HG03378 (cell line): ENCODE measurements around the gene IL17REL.

Experiments used
- ATAC-seq: cut with Tn5 transposase; IDR thresholded peaks from one replicate; pipeline ENCODE4 v1.9.1; 2021; ENCODE audit warnings: mild to moderate bottlenecking, moderate library complexity; ENCODE audit not compliant: unreplicated experiment

The IL17REL gene

DNA sequence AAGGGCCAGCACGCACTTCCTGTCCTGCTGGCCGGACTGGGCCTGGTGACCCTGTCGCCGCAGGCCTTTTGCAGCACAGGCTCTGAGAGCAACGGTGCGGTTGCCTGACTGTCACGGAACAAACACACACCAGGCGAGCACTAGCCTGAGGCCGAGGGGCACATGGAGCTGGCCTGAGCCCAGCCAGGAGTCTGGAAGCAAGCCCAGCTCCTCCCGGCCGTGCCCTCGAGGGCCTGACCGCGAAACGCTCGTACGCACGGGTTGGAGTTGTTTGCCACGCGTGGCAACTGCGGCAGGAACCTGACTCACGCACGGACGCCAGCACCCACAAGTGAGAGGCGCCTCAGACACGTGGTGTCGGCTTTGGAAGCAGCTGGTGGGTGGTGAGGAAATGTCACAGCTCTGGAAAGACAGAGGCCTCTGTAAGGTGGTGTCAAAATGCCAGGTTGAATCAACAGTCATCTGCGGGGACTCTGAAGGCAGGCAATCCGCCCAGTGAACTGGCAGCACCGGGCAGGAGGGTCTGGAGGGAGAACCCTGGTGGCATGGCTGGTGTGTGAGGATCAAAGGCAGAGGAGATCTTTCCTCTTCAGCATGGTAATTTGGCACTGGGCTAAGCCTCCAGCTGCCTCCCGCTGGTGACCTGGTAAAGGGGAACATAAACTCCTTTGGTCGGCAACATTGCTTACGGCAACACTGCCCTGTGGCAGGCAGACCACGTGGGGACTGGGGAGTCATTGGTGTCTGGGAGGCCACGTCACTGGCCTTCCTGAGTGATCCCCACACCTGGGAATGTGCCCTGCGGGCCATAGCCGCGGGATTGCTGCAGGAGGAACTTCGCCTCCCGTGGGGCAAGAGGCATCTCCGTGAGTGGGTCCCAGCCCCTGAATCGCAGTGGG is 15.3 kb upstream of the IL17REL start:
- ATAC-seq: no peak

DNA sequence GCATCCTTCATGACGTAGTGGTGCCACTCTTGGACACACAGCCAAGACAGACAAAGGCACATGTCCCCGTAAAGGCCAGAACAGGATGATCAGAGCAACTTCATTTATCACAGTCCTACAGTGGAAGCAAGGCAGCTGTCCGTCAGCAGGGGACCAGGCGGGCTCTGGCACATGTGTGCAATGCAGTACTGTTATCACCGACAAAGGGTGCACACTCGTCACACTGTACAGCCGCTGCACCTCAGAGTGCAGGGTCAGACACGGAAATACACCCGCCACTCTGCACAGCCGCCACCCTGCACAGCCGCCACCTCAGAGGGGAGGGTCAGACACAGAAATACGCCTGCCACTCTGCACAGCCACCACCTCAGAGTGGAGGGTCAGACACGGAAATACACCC is 13.4 kb upstream of the IL17REL start:
- ATAC-seq: no peak

DNA sequence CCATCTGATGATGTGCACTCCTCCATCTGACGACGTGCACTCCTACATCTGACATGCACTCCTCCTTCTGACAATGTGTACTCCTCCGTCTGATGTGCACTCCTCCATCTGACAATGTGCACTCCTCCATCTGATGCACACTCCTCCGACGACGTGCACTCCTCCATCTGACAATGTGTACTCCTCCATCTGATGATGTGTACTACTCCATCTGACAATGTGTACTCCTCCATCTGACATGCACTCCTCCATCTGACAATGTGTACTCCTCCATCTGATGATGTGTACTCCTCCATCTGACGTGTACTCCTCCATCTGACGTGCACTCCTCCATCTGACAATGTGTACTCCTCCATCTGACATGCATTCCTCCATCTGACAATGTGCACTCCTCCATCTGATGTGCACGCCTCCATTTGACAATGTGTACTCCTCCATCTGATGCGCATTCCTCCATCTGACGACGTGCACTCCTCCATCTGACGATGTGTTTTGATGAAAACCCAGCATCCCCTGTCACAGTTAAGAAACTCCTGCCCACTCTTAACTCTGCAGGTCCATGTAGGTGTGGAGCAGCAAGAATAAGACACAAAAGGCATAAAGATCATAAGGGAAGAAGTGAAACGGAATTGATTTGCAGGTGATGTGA is 9.7 kb upstream of the IL17REL start:
- ATAC-seq: no peak

DNA sequence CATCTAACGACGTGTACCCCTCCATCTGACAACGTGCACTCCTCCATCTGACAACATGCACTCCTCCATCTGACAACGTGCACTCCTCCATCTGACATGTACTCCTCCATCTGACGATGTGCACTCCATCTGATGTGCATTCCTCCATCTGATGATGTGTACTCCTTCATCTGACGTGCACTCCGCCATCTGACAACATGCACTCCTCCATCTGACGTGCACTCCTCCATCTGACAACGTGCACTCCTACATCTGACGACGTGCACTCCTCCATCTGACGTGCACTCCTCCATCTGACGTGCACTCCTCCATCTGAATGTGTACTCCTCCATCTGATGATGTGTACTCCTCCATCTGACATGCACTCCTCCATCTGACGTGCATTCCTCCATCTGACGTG is 8.0 kb upstream of the IL17REL start:
- no peak for ATAC-seq

DNA sequence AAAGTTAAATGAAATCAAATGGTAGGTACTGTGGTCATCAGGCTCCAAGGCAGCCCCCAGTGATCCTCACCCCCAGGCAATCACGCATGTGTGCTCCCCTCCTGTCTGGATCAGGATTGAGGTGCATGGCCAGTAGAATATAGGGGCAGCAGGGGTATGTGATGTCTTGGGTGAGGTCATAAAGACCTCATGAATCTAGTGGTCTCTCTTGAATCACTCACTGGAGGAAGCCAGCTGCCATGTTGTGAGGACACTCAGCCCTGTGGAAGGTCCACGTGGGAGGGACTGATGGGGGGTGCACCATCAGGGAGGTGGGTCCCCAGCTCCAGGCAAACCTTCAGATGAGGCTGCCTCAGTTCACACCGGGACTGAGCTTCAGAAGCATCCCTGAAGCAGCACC is 6.8 kb upstream of the IL17REL start:
- ATAC-seq: no peak

DNA sequence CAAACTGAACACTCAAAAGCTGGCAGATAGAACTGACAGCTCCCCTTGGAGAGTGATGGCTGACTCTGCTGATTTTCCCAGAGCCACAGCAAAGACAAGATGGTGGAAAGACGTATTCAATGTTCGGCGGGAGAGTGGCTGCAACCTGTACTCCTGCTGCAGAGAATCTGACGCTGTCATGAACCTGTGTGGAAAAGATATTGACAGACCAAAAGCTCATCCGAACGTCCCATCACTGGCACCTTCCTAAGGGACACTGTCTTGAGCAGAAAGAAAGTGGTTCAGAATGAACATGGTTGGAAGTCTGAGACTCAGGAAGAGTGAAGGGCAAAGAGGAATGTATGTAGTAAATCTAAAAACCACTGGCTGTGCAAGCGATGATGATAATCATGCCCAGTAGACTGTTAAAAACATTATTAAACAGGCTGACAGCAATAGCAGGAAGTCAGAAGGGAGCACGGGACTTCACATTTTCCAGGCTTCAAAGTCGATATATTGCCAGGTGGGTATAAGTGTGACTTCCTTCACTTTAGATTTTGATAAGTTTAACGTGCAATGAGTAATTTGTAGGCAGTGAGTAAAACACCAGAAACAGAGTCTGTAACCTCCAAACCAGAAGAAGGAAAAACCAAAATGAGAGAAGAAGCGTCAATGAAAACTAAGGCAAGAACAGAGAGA is 6.2 kb upstream of the IL17REL start:
- ATAC-seq: no peak

DNA sequence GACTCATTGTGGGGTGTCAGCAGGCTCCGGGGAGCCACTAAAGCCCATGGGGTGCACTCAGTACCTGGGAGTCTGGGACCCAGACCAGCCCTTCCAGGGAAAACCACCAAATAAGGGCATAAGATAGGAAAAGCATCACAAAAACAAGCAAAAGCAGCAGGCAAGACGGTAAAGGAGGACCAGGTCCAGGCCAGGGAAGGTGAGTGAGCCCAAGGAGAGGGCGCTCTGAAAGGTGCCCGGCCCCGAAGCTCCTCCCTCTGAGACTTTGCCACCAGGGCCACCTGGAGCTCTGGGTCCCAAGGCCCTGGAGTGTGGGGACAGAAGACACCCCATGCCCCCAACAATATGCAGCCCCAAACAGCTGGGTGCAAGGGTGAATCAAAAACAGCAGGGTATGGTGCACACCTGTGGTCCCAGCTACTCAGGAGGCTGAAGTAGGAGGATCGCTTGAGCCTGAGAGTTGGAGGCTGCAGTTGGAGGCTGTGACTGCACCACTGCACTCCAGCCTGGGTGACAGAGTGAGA is 5.2 kb upstream of the IL17REL start:
- no peak for ATAC-seq

DNA sequence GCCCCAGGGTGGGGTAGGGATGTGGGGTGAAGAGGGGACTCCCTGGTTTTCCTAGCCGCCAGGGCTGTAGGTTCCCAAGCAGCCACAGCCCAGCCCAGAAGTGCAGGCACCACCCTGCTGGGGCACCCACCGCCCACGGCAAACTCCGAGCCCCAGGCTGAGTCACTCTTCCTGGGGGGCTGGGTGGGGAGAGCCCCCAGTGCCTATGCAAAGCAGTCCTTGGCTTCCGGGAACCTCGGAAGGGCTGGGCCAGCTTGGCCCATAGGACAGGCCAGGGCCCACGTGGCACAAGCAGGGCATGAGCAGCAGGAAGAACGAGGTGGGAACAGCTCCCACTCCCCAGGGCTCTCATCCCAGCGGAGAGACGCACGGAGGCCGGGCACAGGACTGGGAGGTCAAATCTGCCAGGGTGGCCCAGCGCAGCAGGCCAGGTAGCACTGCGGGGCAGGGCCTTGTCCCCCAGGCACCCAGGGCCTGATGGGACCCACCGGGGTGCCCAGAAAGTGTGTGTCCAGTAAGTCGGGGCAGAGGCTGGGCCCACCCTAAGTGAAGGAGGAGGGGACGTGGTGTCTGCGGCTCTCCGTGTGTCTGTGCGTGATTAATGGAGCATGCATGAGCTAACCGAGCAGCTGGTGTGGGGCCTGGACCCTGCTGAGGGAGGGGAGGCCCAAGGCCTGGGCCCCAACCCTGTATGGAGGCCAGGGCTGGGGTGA is 4.6 kb upstream of the IL17REL start:
- no peak for ATAC-seq

DNA sequence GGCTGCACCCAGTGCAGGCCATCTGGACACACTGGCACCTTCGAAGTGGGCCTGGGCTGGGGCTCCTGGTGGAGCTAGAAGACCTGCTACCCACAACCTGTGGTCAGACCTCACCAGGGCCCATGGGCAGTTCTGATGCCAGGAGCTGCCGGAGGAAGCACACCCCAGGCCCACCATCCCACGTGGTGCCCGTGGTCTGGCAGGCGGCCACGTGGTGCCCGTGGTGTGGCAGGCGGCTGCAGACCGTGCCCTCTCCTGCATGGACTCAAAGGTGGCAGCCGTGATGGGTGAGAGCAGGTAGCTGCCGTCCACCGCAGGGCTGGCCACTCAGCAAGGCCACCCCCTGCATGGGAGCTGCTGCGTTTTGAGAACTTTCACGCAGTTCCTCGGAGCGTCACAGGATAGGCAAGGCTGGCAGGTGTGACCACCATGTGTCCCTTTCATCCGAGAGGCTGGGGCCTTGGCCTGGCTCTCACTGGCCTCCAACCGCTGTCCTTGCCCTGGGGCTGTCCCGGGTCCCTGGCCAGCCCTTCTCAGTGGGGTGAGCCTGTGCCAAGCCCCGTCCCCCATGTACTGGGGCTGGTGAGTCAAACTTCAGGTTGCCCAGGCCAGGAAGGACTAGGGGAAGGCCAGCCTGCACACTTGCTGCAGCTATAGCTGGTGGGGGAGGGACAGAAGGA is 3.9 kb upstream of the IL17REL start:
- ATAC-seq: no peak

DNA sequence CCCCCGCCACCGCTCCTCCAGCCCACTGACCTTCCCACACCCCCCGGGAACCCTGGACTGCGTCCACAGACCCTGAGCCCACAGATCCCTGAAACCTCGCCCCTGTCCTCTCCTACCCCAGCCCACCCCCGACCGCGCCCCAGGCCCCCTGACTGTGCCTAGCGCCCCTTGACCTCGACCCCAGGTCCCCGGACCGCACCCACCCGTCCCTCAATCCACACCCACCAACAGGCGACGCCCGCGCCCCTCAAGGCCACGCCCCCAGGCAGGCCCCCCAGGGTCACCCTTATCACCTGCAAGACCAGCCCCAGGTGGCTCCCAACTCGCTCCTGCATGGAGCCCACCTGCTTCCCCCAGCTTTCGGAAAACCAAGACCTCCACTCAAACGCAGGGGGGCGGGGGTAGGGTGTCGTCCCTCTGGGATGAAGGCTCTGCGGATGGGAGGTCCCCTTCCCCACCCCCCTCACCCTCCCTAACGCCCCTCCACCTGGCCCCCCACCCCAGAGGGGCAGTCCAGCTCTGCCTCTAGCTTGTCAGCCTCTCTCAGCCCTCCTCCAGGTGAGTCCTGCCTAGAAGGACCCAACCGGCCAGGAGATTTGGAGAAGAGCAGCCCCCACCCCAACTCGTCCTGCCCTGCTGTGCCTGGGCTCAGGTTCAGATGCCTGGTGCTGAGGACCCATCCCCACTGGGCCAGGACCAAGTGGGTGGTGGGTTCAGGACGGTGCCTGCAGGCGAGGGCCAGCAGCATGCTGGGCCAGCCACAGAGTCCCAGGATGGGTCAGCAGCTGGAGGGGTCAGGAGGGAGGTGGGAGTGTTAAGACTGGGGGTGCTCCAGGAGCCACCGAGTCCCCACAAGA is 3.1 kb upstream of the IL17REL start:
- no peak for ATAC-seq

DNA sequence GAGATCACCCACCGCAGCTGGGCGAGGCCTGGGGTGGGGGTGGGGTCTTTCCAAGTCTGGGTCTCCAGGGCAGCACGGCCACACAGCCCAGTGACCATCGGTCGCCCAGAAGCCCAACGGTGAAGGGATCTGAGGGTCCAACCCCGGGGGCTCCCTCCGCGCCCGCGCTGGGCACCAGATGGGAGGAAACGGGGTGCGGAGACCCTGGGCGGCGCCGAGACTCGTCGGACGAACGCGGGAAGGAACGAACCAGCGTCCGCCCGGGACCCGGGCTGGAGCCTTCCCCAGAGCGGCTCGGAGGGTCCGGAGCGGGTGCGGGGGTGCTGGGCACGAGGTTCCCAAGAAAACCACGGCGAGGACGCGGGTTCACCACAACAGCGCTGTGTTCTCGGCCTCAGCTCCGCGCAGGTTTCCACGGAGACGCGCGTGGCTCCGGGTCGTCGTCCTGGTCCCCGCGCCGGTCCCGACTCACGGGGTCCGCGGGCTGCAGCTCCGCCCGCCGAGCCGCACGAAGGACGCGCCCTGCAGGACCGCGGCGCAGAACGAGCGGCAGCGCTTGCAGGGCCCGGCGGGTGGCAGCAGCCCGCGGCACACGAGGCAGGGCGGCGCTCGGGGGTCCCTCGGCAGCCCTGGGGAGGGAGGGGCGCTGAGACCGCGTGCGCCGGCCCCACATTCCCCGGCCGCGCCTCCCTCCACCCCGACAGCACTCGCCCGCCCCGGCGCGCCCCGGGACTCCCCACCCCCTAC is 2.3 kb upstream of the IL17REL start:
- no peak for ATAC-seq

DNA sequence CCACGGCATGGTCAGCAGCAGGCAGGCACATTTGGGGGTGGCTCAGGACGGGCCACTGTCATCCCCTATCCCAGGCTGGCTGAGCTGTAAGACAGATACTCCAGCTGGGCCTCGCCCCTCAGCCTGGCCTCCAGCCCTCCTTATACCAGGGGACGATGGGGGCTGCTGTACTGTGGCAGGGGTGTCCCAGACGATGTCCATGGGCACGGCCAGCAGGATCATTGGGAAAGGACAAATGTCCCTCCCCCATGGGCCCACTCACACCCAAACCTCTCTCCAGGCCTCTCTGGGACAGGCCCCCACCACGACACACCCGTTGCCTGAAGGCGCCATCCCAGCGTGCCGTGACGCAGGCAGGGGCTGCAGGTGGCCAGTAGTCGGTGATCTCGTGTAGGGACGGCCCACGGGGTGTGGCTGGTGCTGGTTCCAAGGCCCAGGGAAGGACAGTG is 1.5 kb upstream of the IL17REL start:
- ATAC-seq: no peak

DNA sequence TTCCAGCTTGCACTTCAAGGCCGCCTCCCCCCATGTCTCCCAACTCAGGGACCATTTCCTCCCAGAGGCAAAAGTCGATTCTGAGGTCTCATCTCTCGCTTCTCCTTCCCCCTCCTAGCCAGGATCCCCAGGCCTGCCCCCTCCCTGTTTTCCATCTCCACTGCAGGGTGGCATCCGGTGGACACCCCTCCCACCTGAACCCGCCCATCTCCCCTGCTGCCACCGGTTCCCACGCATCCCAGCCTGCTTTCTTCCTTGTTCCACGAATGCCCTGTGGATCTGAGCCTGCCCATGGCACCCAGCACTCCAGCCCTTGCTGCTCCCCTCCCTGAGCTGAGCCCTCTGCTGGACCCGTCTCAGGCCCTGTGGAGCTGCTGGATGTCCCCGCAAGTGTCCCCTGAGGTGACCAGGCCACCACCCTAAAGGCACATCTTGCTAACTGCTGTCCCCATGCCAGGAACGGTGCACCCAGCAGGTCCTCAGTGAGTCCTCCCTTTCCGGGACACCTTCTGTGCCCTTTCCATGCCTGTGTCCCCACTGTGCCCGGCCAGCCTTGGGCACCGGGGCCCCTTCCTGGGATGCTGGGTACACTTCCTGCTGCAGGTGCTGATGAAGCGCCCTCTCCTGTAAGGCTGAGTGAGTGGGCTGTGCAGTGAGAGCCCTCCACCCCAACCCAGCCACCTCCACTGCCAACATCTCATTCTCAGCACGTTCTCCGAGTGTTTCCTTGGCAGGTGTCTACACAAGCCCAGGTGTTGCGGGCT is 936 bp downstream of the IL17REL start:
- no peak for ATAC-seq

DNA sequence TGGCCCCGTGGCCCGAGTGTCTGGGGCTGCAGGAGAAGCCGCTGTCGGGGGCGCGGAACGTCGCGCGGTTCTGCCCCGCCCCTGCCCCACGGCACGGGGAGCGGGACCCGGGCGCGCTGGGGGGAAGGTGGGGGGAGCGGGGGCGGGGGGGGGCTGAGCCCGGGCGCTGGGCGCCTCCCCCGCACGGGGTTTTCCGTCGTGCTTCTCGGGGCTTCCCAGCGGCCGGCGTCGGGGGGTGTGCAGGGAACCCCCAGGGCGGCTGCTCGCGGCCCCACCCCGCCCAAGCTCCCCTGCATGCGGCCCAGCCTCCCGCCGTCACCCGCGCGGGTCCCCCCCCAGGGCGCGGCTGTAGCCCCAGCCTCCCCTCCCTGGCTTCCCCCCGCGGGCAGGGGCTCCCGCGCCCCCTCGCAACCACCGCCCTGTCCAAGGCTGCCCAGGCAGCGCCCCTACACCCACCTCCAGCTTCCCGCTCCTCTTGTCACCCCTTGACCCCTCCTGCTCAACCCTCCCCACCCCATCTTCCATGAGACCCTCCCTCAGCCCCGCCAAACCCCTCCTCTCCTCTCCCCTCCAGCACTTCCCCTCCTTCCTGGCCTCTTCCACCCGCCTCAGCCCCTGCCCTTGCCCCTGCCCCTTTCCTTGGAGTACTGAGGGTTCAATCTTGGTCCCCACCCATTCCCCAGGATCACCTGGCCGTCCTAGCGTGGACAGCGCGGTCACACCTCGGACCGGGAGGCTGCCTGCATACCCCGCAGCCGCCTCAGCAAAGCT is 1.7 kb downstream of the IL17REL start:
- no peak for ATAC-seq

DNA sequence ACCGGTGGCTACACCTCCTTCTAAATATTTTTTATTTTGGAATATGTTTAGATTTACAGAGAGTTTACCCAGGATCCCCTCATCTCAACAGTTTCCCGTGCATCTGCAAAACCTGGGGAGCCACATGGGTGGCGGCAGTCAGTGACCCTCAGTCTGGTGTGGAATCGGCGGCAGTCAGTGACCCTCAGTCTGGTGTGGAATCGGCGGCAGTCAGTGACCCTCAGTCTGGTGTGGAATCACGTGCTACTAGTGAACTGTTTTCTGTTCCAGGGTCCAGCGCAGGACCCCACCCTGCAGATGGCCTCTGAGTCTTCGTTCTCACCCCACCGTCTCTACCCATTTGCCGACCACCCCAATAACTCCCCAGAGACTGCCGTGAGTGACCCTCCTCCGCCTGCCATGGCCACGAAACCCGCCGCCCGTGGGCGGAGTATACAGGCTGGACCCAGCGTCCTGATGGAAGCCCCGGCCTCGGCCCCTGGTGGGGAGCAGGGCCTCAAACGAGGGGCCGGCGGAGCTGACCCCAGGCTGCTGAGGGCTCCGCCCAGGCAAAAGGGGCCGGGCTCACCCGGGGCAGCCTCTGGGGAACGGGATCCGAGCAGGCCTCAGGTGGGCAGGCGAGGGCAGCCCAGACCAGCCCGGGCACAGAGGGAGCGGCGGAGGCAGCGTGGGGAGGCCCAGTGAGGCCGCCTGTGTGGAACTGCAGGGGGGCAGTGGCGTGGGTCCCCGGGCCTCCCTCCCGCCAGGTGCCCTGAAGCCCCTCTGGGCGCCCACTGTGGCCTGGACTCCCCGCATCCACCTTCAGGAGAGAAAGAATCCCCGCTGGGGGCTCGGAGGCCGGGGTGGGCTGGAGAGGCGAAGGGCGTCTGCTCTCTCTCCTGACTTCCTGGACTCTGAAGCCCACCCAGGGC is 2.5 kb downstream of the IL17REL start:
- ATAC-seq: no peak

DNA sequence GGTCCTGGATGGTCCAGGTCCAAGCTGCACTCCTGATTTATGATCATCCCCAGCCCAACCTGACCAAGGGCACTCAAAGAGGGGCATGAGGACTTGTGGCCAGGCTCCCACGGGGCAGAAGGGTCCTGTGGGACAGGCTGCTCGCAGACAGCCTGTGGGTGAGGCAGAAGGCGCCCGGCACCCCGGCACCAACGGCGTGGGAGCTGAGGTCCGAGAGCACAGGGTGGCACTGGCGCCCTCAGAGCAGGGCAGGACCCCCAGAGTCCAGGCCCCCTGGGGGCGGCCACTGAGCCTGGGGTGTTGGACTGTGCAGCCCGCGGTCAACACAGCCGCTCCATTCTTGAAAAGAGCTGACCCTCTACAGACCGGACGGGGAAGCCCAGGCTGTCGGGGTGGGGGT is 3.3 kb downstream of the IL17REL start:
- no peak for ATAC-seq
